ENCODE measurements around the gene EPG5. TPM values are rescaled to one million over a fixed set of nuclear protein-coding genes. Genes with fewer than 3 reads are reported as not detected.

Gene EPG5
- total RNA-seq, 1 experiment from 2014 or later: 22.7 TPM

- DNase-seq (ENCODE audit: low spot score) (no peak), ATAC-seq (no peak)
- Mint-ChIP-seq H3K4me3 (no peak overlapping the region), H3K36me3 (no peaks in the 10 kb centered on the region), H3K27me3 (ENCODE audit: low read depth) (peaks cover 41% of the 10 kb centered on the region), H3K4me1 (peaks cover 21% of the 10 kb centered on the region), H3K9me3 (no peaks in the 10 kb centered on the region), H3K27ac (no peak overlapping the region)
- POLR2A ChIA-PET: no interaction called here
- CTCF ChIA-PET: interaction anchor here (1.5 kb wide), 1 partner anchor 112 kb away, joined by 7 read pairs; no protein-coding TSS in a partner anchor
- TF ChIP-seq NR1H2 (CRISPR knock-in tag; IDR thresholded peaks at IDR 0.05) (no peak), NFYB (CRISPR knock-in tag; conservative IDR thresholded peaks at IDR 0.05; ENCODE audit: low read depth) (no peak), EMX1 (CRISPR knock-in tag; IDR thresholded peaks at IDR 0.05) (no peak), OVOL2 (CRISPR knock-in tag; IDR thresholded peaks at IDR 0.05; ENCODE audit: borderline replicate concordance) (no peak), CBFB (CRISPR knock-in tag; IDR thresholded peaks at IDR 0.05; ENCODE audit: low read depth) (no peak), TEAD1 (CRISPR knock-in tag; IDR thresholded peaks at IDR 0.05) (no peak), GRHL2 (CRISPR knock-in tag; IDR thresholded peaks at IDR 0.05; ENCODE audit: insufficient replicate concordance, severe bottlenecking) (no peak), SP1 (CRISPR knock-in tag; conservative IDR thresholded peaks at IDR 0.05) (no peak), ZBTB21 (CRISPR knock-in tag; IDR thresholded peaks at IDR 0.05; ENCODE audit: borderline replicate concordance) (no peak)
- TF ChIP-seq, protein P1, sequence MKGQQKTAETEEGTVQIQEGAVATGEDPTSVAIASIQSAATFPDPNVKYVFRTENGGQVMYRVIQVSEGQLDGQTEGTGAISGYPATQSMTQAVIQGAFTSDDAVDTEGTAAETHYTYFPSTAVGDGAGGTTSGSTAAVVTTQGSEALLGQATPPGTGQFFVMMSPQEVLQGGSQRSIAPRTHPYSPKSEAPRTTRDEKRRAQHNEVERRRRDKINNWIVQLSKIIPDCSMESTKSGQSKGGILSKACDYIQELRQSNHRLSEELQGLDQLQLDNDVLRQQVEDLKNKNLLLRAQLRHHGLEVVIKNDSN (CRISPR knock-in tag; IDR thresholded peaks at IDR 0.05): no peak
- TF ChIP-seq, protein P2, sequence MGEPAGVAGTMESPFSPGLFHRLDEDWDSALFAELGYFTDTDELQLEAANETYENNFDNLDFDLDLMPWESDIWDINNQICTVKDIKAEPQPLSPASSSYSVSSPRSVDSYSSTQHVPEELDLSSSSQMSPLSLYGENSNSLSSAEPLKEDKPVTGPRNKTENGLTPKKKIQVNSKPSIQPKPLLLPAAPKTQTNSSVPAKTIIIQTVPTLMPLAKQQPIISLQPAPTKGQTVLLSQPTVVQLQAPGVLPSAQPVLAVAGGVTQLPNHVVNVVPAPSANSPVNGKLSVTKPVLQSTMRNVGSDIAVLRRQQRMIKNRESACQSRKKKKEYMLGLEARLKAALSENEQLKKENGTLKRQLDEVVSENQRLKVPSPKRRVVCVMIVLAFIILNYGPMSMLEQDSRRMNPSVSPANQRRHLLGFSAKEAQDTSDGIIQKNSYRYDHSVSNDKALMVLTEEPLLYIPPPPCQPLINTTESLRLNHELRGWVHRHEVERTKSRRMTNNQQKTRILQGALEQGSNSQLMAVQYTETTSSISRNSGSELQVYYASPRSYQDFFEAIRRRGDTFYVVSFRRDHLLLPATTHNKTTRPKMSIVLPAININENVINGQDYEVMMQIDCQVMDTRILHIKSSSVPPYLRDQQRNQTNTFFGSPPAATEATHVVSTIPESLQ (CRISPR knock-in tag; IDR thresholded peaks at IDR 0.05): no peak
These were observed 132.8 kb downstream of the EPG5 start for GRCh38 chr18:45834306-45834705.

DNA sequence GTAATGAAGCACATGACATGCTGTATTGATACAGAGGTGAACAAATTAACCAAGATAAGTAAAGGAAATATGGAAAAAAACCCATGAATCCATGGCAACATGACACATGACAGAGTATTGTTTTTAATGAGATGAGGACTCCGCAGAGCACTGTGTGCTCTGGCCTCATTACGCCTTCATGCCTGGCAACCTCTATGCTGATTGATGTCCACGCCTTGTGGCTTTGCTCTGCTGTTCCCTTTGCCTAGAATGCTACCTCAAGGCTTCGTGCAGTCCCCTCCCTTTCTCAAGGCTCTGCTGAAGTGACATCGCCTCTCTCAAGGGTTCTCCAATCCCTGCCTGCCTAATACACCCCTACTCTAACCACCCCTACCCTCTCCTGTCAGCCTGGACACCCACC is 133.3 kb downstream of the EPG5 start:
- H3K36me3 Mint-ChIP-seq: no peaks in the 10 kb centered on the region
- peaks cover 37% of the 10 kb centered on the region for H3K27me3 Mint-ChIP-seq (ENCODE audit: low read depth)
- no peaks in the 10 kb centered on the region for H3K9me3 Mint-ChIP-seq
- no peak for TF ChIP-seq JUN (CRISPR knock-in tag; IDR thresholded peaks at IDR 0.05)
- TF ChIP-seq, protein P3, sequence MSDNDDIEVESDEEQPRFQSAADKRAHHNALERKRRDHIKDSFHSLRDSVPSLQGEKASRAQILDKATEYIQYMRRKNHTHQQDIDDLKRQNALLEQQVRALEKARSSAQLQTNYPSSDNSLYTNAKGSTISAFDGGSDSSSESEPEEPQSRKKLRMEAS (CRISPR knock-in tag; IDR thresholded peaks at IDR 0.05): no peak
- TF ChIP-seq, protein P4, sequence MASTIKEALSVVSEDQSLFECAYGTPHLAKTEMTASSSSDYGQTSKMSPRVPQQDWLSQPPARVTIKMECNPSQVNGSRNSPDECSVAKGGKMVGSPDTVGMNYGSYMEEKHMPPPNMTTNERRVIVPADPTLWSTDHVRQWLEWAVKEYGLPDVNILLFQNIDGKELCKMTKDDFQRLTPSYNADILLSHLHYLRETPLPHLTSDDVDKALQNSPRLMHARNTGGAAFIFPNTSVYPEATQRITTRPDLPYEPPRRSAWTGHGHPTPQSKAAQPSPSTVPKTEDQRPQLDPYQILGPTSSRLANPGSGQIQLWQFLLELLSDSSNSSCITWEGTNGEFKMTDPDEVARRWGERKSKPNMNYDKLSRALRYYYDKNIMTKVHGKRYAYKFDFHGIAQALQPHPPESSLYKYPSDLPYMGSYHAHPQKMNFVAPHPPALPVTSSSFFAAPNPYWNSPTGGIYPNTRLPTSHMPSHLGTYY (CRISPR knock-in tag; IDR thresholded peaks at IDR 0.05): no peak
- TF ChIP-seq CREM (CRISPR knock-in tag; IDR thresholded peaks at IDR 0.05): no peak
- TF ChIP-seq ZNF671 (CRISPR knock-in tag; IDR thresholded peaks at IDR 0.05): no peak
- no peak for TF ChIP-seq NFYB (CRISPR knock-in tag; conservative IDR thresholded peaks at IDR 0.05; ENCODE audit: low read depth)
- no peak for TF ChIP-seq MLX (CRISPR knock-in tag; IDR thresholded peaks at IDR 0.05)
- no peak for TF ChIP-seq SMAD4 (CRISPR knock-in tag; IDR thresholded peaks at IDR 0.05)
- TF ChIP-seq IRF2 (CRISPR knock-in tag; IDR thresholded peaks at IDR 0.05; ENCODE audit: borderline replicate concordance, low read depth): no peak
- TF ChIP-seq ZNF416 (CRISPR knock-in tag; IDR thresholded peaks at IDR 0.05): no peak
- no peak for TF ChIP-seq NFATC4 (CRISPR knock-in tag; IDR thresholded peaks at IDR 0.05)
- no peak for TF ChIP-seq TCF7 (CRISPR knock-in tag; IDR thresholded peaks at IDR 0.05; ENCODE audit: low read depth)
- TF ChIP-seq ZNF317 (CRISPR knock-in tag; IDR thresholded peaks at IDR 0.05; ENCODE audit: borderline replicate concordance, low read depth): no peak
- TF ChIP-seq ZBTB21 (CRISPR knock-in tag; IDR thresholded peaks at IDR 0.05; ENCODE audit: borderline replicate concordance): no peak
- TF ChIP-seq HMGA2 (CRISPR knock-in tag; IDR thresholded peaks at IDR 0.05): no peak
- TF ChIP-seq ZNF138 (CRISPR knock-in tag; conservative IDR thresholded peaks at IDR 0.05): no peak
- no peak for TF ChIP-seq NR3C1 (CRISPR knock-in tag; conservative IDR thresholded peaks at IDR 0.05; ENCODE audit: low read depth)
- no peak for TF ChIP-seq USF2 (CRISPR knock-in tag; IDR thresholded peaks at IDR 0.05)
- TF ChIP-seq, protein P5, sequence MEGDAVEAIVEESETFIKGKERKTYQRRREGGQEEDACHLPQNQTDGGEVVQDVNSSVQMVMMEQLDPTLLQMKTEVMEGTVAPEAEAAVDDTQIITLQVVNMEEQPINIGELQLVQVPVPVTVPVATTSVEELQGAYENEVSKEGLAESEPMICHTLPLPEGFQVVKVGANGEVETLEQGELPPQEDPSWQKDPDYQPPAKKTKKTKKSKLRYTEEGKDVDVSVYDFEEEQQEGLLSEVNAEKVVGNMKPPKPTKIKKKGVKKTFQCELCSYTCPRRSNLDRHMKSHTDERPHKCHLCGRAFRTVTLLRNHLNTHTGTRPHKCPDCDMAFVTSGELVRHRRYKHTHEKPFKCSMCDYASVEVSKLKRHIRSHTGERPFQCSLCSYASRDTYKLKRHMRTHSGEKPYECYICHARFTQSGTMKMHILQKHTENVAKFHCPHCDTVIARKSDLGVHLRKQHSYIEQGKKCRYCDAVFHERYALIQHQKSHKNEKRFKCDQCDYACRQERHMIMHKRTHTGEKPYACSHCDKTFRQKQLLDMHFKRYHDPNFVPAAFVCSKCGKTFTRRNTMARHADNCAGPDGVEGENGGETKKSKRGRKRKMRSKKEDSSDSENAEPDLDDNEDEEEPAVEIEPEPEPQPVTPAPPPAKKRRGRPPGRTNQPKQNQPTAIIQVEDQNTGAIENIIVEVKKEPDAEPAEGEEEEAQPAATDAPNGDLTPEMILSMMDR (IDR thresholded peaks at IDR 0.05): no peak
- TF ChIP-seq JAZF1 (CRISPR knock-in tag; IDR thresholded peaks at IDR 0.05): no peak
- ChIA-PET CTCF (interaction anchor here (1.5 kb wide), 1 partner anchor 111 kb away, joined by 7 read pairs; no protein-coding TSS in a partner anchor), POLR2A (no interaction called here)
- H3K4me3 Mint-ChIP-seq: no peak overlapping the region
- H3K4me1 Mint-ChIP-seq: peaks cover 26% of the 10 kb centered on the region
- ATAC-seq (no peak), DNase-seq (ENCODE audit: low spot score) (no peak)
- no peak overlapping the region for H3K27ac Mint-ChIP-seq

Data from WTC11 (cell line).